Gastrocnemius medialis (tissue), 4 donors: ENCODE data around the gene CDC42BPG.

Source experiments
- POLR2A ChIP-seq, 2 donors: fragments of 450-650 bp; IDR thresholded peaks; one replicate each; pipeline ENCODE4 v1.6.1; 2017; ENCODE audit warnings: antibody characterized with exemption in 2 of 2, mild to moderate bottlenecking in 2 of 2, moderate library complexity in 2 of 2
- TF ChIP-seq, protein P1 (sequence below), 5 experiments: fragments of 450-650 bp in 3 of 5; fragments of 200-600 bp in 2 of 5; sonication (generic) in 2 of 5; IDR thresholded peaks in 4 of 5; conservative IDR thresholded peaks in 1 of 5; 1 replicate in 4 of 5; 2 replicates in 1 of 5; pipeline ENCODE4 v1.5.1; 2016 to 2019; ENCODE audit warnings: antibody characterized with exemption in 5 of 5, mild to moderate bottlenecking in 3 of 5, moderate library complexity in 3 of 5

DNA sequence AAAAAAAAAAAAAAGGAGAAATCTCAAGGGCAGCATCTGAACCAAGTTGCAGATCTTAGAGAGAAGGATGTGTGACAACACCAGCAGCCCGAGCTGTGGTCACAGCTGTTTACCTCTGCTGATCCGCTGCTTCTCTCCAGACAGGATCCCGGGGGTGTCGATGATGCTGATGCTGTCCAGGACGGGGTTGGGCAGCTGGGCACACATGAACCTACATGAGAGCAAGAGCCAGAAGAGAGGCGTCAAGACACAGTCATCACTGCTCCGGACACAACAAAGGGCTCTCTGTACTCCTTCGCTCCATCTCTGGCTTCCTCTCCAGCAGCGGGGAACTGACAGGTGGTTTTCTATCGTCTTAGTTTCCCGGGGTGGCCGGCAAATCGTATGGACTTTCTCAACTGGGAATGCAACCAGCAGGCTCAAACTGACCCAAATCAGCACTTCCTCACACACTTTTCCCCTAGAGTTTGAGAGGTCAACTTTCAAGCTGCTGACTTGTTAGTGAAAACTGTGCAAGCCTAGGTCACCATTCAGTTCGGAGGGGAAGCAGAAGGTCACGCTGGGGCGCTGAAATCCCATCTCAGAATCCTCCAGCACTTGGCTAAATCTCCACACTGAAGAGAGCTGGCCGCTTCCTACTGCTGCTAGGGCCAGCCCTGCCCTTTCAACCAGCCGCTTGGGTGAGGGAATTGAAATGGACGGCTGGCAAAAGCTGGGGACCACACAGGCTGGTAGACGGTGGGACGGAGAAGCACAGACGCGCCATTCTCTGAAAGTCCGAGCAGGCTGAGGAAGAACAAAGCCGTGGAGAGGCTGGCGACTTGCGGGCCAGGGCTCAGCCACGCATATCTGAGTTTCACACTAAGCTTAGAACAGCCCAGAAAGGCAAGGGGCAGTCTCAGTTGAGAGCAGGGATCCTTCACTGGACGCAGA lies 30.1 kb upstream of the CDC42BPG start:
- no peak for TF ChIP-seq POLR2A (IDR thresholded peaks at IDR 0.05)
- TF ChIP-seq, protein P1, sequence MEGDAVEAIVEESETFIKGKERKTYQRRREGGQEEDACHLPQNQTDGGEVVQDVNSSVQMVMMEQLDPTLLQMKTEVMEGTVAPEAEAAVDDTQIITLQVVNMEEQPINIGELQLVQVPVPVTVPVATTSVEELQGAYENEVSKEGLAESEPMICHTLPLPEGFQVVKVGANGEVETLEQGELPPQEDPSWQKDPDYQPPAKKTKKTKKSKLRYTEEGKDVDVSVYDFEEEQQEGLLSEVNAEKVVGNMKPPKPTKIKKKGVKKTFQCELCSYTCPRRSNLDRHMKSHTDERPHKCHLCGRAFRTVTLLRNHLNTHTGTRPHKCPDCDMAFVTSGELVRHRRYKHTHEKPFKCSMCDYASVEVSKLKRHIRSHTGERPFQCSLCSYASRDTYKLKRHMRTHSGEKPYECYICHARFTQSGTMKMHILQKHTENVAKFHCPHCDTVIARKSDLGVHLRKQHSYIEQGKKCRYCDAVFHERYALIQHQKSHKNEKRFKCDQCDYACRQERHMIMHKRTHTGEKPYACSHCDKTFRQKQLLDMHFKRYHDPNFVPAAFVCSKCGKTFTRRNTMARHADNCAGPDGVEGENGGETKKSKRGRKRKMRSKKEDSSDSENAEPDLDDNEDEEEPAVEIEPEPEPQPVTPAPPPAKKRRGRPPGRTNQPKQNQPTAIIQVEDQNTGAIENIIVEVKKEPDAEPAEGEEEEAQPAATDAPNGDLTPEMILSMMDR (IDR thresholded peaks at IDR 0.05 in 4 of 5, conservative IDR thresholded peaks at IDR 0.05 in 1 of 5): no peak
